ENCODE data around the gene GLT6D1.
"Not testable (repeated sequence)": the region's sequence is repeated elsewhere in the genome, so short reads cannot be mapped to it uniquely, and the experiment has no call there.

Gene GLT6D1

DNA sequence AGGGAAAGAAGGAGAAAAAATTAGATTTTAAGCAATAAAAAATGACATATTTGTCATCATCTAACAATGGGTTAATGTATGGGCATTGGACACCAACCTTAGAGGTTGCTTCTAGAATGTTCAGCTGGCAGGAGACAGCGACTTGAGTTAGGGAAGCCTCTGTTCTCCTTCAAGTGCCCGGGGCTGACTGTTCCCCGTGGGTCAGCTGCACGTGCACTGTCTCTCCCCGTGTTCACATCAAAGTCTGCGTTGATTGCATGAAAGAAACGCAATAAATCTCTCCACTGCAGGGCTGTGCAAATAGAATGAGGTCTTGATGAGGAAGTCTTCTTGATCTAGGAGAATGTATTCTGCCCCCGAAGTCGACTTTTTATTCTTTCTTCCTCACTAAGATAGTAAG, at the start of gene GLT6D1:
Gene GLT6D1, minus strand, starts transcription at position 345 of the 400 bp plus-strand sequence. CDS start 353 bp downstream, outside the sequence.
- no peak for DNase-seq

DNA sequence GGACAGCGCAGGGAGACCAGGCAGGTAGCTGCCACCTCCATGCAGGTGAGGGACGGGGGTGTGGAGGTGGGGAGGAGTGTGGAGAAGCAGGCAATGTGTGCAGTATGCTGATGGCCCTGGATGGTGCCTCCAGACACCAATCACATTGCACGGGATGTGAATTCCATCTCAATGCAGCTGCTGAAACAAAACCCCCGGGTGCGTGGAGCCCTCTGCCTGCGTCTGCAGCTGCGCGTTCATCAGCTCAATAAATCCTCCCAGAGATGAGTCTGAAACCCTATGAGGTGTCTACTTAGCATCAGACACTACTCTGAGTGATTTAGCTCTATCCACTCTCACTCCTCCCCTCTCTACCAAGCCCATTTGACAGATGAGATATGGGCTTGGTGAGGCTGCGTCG, 49.7 kb upstream of the GLT6D1 start:
- no peak for DNase-seq

DNA sequence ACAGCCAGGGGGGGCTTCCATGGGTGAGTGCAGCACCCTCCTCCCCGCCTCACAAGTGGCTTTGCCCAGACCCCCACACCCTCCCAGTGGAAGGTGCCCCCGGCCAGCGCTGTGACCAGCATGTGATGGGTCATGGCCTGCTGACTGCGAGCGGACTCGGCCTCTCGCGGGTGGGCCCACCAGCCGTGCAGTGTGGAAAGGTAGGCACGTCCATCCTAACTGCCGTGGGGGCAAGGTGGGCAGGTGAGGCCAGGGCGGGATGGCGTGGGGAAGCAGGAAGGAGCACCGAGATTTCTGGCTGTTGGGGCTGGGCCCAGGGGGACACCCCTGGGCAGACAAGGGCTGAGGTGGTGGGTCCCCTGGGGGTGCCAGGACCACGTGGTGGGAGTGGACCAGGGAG, 47.9 kb upstream of the GLT6D1 start:
- no peak for DNase-seq

GRCh38 chr9:135684691-135685090, 45.4 kb upstream of the GLT6D1 start:
- no peak for DNase-seq

GRCh38 chr9:135683401-135684034, 44.2 kb upstream of the GLT6D1 start:
- DNase-seq, result no peak

GRCh38 chr9:135681161-135681560, 41.8 kb upstream of the GLT6D1 start:
- DNase-seq, result no peak

DNA sequence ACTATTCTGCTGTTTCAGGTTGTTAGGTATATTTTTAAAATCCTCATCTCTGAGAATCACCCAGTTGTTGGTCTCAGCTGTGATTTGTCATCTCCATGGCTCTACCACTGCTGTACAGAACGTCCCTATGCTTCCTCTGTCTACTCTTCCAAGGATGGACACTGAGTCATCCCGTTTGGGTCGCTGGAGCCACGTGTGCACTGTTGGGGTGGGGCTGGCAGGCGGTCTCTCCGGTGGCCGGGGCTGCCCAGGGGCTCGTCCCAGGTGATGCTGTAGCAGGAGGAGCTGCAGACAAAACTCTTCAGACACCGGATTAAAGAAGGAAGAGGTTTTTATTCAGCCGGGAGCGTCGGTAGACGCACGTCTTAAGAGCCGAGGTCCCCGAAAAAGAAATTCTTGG, 40.7 kb upstream of the GLT6D1 start:
- no peak for DNase-seq

DNA sequence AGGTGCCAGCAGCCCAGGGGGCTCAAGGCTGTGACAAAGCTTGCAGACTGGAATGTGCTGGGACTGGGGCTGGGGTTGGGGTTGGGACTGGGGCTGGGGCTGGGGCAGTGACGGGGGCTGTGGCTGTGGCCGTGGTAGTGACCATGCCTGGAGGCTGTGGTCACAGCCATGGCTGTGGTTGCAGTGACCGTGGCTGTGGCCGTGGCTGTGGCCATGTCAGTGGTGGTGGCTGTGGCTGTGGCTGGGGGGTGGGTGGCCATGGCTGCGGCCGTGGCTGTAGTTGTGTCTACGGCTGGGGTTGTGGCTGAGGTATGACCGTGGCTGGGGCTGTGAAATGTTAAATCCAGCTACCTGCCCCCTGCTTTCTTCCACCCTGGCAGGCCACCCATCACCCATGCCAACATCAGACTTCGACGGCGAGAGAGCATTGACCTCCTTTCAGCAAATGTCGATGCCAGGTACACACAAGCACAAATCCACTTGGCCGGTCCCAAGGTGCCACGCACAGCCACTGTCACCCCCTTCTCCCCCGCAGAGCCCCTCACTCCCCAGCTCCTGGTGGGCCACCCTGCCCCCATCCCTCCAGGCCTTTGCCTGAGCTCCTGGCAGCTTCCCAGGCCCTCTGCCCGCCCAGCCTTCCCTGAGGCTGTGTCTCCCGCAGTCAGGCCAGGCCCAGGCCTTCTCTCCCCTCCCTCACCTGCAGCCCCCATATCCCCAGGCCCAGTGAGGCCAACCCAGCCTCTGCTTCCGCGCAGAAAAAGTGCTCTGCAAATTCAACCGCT, 39.1 kb upstream of the GLT6D1 start:
- DNase-seq, result no peak

- DNase-seq, result no peak
Measured at GRCh38 chr9:135677641-135678168, 38.4 kb upstream of the GLT6D1 start.

GRCh38 chr9:135676891-135677290, 37.6 kb upstream of the GLT6D1 start:
- DNase-seq, result no peak

DNA sequence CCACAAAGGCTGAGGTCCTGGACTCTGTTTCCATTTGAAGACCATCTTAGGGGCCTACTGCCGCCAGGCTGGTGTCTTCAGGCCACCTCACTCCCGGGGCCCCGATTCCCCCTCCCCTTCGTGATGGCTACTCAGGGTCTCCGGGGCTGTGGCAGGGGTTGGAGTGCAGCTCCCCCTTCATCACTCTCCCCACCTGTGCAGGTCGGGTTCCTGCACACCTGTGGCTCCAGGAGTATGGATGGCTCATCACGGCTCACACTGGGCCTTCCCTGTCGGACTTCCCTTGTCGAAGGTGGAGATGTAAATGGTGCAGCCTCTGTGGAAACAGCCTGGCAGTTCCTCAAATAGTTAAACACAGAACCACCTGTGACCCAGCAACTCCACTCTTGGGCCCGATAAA, 35.6 kb upstream of the GLT6D1 start:
- DNase-seq, result no peak

GRCh38 chr9:135673941-135674340, 34.6 kb upstream of the GLT6D1 start:
- no peak for DNase-seq

GRCh38 chr9:135672786-135673185, 33.4 kb upstream of the GLT6D1 start:
- not testable (repeated sequence) for DNase-seq

GRCh38 chr9:135671591-135672041, 32.3 kb upstream of the GLT6D1 start:
- no peak for DNase-seq

DNA sequence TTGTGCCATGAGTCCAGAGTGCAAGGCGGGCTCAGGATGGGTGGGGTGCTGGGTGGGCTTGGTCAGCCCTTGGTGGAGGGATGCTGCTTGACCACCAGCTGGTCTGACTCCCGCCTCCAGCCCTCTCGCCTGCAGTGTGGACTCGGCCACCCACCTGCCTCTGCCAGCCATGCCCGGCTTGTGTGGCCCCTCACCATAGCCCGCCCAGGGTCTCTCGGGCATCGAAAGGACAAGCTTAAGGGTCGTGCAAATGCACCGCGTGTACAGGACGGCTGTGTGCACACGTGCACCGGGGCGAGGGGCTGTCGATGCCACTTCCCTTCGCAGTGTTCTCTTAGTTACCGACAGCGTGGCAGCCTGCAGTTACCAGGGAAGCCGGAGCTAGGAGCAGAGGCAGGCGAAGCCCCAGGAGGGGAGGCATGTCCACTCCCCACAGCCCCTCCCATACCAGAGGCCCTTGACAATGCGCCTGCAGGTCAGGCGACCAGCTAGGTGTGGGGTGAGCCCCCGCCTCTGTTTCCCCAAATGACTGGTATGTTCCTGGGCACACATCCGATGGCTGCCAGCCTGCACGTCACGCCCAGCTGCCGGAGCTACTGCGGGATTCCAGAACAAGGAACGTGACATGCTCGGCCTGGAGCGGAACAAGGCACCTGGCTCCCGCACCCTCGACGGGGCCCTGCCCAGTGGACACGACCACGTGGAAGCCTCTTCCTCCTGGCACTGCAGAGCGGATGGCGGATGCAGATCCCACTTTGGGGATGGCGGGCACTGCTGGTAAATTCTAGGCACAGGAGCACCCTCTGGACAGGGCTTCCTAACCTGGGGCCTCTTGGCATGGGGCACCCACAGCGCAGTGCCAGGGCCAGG, 31.6 kb upstream of the GLT6D1 start:
- DNase-seq, result no peak

- no peak for DNase-seq
Measured at GRCh38 chr9:135669616-135670285, 30.4 kb upstream of the GLT6D1 start.

DNA sequence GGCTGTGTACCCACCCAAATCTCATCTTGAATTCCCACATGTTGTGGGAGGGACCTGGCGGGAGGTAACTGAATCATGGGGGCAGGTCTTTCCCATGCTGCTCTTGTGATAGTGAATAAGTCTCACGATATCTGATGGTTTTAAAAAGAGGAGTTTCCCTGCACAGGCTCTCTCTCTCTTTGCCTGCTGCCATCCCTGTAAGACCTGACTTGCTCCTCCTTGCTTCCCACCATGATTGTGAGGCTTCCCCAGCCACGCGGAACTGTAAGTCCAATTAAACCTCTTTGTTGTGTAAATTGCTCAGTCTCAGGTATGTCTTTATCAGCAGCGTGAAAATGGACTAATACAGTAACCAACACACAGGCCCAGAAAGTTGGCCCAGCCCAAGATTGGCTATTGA, 29.7 kb upstream of the GLT6D1 start:
- not testable (repeated sequence) for DNase-seq

DNA sequence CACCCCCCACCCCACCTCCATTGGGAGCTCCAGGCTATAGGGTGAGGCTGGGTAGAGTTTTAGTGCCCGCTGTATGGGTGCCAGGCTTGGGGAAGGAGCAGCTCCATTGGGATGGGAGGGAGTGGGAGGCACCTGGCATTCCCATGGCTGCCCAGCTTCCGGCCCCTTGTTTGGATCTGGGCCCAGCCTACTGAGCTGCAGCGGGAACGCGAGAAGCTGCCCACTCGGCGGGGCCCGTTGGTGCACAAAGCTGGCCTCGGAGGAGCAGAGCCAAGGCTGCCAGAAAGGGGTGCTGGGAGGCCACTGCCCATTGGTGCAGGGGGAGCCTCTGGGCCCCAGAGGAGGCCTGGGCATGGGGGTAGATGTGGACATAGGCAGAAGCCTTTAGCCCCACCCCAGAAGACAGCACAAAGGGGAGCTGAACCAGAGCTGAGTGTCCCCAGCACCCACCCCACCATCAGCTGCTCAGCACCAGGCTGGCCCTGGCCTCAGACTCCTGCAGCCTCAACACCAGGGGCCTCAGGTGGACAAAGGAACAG, 28.2 kb upstream of the GLT6D1 start:
- DNase-seq, result no peak

GRCh38 chr9:135666534-135667462, 27.5 kb upstream of the GLT6D1 start:
- DNase-seq, result no peak

DNA sequence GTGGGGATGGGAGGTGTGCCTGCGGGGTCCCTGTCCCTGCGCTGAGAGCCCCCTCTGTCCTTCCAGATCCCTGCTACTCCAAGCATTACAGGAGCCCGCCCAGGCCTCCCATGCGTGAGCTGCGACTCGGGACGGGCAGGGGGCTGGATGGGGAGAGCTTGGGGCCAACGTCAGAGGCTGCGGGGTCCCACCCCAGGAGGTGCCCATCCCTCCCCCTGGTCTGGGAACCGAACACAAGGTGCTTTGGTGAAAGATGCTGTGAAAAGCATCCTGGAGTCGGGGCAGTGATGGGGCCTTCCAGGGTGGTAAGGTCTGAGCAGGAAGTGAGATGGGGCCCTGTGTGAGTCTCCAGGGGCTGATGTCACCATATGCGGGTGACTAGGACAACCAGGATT, 26.5 kb upstream of the GLT6D1 start:
- DNase-seq, result no peak

Measured in stimulated activated CD8-positive, alpha-beta memory T cell treated with anti-CD3 and anti-CD28 coated beads, Interleukin-4, amount 100 ng/mL, for 48 hours (primary cell).